Left renal pelvis (tissue), 4 donors: ENCODE data around the gene STYXL2. TPM values are rescaled to one million over a fixed set of nuclear protein-coding genes. Genes with fewer than 3 reads are reported as not detected.

Experiments
- DNase-seq, 4 donors: peaks; one replicate each; pipeline ENCODE4 v3.0.0-alpha.2; 2013; ENCODE audit warnings: low read depth in 4 of 4, low spot score in 3 of 4
- polyA plus RNA-seq, 4 donors: library from polyadenylated mRNA; unstranded; fragments of 120-200 nt; gene quantifications; one replicate each; pipeline ENCODE4 v1.2.1, GENCODE V29; 2013; ENCODE audit not compliant: insufficient read length in 4 of 4

The STYXL2 gene
- polyA plus RNA-seq, 4 donors = 0.40 to 1.4 (median 0.60) TPM

DNA sequence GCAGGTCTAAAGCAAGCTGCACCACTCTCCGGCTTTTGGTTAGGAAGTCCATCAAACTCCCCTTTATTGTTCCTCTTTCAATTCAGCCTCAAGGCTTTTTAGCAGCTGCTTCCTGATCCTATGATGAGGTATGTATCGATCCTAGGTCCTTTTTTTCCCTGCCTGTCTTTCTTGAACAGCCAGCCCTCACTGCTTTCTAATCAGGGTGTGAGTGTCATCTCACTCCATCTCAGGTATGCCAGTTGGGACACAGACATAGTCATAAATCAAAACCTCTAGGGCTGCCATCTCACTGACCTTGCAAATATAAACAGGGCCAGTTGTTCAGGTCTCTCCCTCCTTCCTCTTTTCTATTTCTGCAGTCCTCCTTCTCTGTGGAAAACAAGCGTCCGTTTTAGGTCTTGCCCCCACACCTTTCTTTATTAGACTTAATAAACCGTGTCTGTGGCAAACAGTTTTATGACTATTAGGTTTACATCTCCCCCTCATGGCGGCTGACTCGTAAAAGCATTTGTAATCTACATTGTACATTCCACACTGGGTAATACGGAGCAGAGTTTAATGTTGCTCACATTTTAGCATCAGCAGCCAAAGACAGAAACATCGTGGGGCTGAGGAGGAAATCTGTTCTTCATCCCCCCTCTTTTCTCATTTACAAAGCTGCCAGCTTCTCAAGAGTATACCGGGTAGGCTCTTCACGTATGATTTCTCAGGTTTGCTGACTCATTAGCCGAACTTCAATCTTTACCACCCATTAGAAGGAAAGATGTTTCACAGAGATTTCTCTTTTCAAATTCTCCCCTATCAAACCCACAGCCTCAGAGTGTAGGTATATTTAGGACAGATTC, 11.6 kb downstream of the STYXL2 start:
- DNase-seq = peak in 1 of 4 donors; percentile 30

DNA sequence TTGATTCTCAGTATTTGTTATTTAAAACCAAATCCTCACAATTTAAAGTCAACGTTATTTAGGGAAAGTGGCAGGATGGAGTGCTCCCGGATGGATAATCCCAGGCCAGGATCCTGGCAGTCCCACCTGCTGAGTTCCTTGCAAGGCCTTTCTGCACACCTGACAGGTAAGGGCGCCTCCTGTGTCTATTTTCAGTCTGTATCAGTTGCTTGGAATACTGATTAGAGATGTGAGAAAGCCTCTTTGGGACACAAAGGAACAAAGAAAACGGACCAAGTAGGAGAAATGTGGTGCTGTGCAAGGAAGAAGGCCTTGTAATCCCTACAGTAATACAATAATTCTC, 12.2 kb downstream of the STYXL2 start:
- DNase-seq = no peak

GRCh38 chr1:167107456-167107855, 13.6 kb downstream of the STYXL2 start:
- DNase-seq = no peak

DNA sequence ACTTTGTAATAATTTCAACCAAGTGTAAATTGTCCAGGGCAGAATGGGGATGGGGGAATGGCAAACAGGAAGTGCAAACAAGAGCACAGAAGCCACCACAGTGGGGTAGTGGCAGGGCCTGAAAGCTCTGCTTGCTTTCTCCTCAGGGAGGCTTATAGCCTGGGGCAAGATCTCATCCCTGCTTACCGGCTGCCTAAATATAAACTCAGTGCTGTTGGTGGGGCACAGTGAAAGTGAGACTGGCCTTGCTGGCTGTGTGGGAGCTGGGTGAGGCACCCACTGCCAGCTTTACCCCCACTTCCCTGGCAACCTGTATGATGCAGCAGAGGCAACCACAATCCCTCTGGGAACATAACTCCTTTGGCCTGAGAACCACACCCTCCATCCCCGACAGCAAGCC, 15.2 kb downstream of the STYXL2 start:
- DNase-seq = no peak

- no peak for DNase-seq
Observed at GRCh38 chr1:167110586-167110985, 16.7 kb downstream of the STYXL2 start.

DNA sequence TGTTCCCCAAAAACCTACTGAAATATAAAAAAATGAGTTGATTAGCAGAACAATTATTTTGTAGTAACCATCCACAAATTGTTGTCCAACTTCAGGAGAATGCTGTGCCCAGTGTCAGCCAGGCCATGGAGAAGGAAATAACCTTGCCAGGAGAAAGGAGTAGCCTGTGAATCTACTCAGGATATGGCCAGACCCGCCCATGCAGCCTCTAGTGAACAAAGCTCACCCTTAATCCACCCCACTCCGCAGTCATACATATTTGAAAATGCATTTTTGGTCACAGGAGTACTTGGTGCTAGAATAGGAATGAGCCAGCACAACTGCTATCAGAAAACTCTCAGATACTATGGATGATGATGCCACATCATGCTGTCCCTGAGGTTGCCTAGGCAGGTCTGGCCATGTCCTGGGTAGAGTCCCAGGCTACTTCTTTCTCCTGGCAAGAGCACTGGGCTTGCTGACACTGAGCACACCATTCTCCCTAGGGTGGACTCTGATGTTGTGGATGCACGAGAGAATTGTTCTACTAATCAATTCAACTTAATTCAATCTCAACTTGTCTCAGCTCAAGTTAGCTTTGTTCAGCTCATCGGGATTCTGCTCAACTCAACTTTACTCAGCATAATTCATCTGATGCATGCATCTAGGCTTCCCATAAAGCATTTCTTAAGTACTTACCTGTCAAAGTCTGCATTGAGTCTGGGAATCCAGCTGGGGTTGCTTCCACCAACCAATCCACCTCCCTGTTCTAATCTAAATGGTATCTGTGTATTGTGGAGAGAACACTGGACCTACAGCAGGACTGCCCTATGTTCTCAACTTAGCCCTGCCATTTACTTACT, 18.2 kb downstream of the STYXL2 start:
- no peak for DNase-seq

DNA sequence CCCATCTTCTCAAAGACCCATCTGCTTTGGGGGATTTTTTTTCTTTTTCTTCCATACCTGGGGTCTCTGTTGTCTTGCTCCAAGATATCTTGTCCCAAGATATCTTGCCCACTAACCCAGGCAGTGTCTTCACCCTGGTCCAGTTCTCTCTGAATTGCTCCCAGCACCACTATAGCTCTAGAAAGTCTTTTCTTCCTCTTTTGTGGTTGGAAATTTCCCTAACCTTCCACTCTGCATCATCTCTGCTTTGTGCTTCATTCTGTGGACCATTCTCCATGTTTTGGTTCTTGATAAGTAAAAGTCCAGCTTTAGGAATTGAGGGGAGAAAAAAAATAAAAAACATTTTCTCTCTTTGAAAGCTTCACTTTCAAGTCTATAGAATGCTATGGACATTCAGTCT, 20.9 kb downstream of the STYXL2 start:
- no peak for DNase-seq

GRCh38 chr1:167115655-167116054, 21.8 kb downstream of the STYXL2 start:
- DNase-seq = no peak

- no peak for DNase-seq
Observed at GRCh38 chr1:167116174-167116573, 22.3 kb downstream of the STYXL2 start.

- no peak for DNase-seq
Observed at GRCh38 chr1:167117225-167117624, 23.4 kb downstream of the STYXL2 start.

DNA sequence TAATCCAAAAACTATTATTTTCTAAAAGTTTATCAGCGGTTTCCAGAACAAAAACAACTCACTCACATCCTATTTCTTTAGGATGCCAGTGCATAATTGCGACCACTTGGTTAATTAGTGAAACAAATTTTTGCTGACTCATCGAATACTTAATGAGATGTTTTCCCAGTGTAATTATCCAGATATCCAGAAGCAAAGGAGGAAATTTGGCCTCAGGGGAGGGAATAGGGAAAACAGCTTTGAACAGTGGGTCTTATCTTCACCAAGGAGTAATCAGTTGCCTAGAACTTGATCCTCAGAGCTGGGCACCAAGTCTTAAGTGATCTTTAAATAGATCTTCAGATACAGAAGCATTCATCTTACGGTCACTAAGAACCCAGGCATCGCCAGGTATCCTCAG, 24.3 kb downstream of the STYXL2 start:
- no peak for DNase-seq

DNA sequence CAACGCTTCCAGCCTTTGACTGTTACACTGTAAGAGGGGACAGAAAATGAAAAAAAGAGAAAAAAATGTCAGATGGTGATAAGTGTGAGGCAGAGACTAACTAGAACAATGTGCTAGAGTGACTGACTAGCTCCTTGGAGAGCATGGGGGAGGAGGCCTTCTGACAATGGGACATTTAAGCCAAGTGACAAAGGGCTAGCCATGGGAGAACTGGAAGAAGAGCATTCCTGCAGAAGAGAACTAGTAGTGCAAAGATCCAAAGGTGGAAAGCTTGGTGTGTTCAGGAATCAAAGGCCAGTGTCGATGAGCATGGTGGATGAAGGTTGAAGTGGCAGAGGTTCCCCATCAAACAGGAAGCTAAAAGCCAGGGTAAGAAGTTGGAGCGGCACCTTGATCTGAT, 25.8 kb downstream of the STYXL2 start:
- no peak for DNase-seq

- no peak for DNase-seq
Observed at GRCh38 chr1:167120899-167121298, 27.0 kb downstream of the STYXL2 start.

DNA sequence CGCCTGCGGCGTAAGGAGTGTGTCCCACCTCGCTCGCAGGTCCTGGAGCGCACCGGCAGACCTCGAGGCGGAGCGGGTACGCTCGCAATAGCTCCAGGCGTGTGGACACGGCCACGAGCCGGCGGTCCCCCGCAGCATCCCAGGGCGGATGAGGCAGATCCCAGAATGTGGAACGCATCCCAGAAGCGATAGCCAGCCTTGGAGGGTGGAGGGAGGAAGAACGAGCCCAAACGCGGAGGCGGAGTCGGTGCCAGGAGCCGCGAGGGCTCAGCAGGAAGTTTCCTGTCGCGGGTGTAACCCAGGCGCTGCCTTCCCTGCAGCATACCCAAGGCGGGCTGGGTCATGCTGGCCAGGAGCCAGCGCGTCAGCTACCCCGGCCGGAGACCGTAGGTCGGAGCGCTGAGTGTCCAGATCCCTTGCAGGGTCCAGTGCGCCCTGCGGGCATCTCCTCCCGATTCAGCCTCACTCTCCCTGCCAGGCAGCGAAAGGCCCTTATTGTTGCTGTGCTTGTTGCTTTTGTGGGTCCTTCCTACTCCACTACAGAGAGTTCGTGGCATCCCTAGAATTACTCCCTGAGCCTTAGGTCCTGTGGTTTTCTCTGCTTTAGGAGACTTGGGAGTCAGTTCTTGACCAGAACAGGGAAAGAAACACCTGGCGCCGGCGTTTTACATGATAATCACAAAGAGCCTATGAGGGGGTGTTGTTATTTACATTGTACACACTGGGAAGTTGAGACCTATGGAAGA, 27.7 kb downstream of the STYXL2 start:
- DNase-seq = peak in 3 of 4 donors; percentile 14 to 19 (median 18)

- DNase-seq = no peak
Observed at GRCh38 chr1:167122121-167122480, 28.2 kb downstream of the STYXL2 start.

GRCh38 chr1:167122568-167122967, 28.7 kb downstream of the STYXL2 start:
- DNase-seq = no peak

GRCh38 chr1:167126317-167126716, 32.4 kb downstream of the STYXL2 start:
- DNase-seq = no peak

- DNase-seq = no peak
Observed at GRCh38 chr1:167126811-167127210, 32.9 kb downstream of the STYXL2 start.

DNA sequence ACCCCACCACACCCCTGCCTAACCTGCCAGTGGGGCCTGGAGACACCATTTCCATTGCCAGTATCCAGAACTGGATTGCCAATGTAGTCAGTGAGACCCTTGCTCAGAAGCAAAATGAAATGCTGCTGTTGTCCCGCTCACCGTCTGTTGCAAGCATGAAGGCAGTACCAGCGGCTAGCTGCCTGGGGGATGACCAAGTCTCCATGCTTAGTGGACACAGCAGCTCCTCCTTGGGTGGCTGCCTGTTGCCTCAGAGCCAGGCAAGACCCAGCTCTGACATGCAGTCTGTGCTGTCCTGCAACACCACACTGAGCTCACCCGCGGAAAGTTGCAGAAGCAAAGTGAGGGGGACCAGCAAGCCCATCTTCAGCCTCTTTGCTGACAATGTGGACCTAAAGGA, 33.4 kb downstream of the STYXL2 start:
- no peak for DNase-seq

DNA sequence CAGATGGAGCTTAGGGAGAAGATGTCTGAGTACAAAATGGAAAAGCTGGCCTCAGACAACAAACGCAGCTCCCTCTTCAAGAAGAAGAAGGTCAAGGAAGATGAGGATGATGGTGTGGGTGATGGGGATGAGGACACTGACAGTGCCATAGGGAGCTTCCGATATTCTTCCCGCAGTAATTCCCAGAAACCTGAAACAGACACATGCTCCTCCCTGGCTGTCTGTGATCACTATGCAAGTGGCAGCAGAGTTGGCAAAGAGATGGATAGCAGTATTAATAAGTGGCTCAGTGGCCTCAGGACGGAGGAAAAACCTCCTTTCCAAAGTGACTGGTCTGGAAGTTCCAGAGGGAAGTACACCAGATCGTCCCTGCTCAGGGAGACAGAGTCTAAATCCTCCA, 33.8 kb downstream of the STYXL2 start:
- no peak for DNase-seq
